CD4-positive, alpha-beta T cell treated with Interferon gamma for 1 hour (primary cell): Measurements from ENCODE around the gene ANP32A.
"Not testable (repeated sequence)": the region's sequence is repeated elsewhere in the genome, so short reads cannot be mapped to it uniquely, and the experiment has no call there.

Experiments used
- DNase-seq: peaks from one replicate; pipeline ENCODE4 v3.0.0-alpha.2; 2020

The ANP32A gene

DNA sequence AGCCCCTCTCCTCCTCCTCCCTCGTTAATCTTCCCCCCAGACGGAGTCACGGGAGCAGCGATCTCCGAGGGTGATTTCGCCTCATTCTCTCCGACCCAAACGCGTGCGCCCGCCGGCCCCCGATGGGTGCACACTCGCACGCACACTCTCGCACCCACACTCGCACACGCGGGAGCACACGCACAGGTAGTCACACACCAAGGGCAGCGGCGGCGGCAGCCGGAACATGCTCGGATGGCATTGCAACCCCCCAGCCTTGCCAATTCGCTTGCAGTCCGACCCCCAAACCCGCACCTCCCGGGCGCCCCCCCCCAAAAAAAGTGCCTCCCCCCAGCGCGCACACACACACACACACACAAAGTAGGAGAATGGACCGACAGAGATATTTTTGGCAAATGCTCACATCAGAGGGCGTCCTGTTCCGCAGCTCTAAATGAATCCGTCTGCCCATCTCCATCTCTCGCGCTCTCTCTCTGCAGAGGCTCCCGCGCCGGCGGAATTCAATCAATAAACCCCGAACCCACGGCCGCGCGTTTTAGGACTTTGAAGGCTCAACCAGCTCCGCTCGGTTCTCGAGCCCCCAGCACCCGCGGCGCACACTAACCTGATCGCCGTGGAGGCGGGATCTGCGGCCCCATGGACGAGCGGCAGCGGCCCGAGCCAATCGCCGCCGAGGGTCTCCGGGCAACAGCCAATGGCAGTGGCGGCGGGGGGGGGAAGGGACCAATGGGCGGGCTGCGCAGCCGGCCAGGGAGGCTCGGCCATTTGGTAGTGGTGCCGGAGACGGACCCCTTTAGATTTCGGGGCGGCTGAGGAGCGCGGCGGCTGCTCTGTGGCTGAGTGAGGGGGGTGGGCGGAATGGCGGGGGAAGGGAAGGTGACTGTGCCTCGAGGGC, at the start of gene ANP32A:
TSS of gene ANP32A (minus strand) at position 601 of the 895 bp plus-strand sequence. CDS start at position 457, 144 bp downstream.
- peak; percentile 95 for DNase-seq

DNA sequence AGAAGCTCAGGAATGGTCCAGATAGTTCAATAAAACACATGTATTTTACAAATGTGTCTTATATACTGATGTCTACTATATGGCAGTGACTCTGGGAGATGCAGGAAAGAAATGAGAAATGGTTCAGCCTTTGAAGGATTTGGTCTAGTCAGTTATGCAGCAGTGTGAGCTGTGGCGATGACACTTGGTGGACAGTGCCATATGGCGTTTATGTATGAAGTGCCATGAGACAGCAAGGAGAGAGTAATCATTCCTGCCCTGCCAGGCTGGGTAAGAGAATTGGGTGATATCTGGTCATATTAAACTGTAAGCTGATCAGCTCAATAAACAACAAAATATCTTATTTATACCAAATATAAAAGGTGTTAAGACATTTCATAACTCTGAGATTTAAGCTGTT, 47.6 kb upstream of the ANP32A start:
- DNase-seq: no peak

DNA sequence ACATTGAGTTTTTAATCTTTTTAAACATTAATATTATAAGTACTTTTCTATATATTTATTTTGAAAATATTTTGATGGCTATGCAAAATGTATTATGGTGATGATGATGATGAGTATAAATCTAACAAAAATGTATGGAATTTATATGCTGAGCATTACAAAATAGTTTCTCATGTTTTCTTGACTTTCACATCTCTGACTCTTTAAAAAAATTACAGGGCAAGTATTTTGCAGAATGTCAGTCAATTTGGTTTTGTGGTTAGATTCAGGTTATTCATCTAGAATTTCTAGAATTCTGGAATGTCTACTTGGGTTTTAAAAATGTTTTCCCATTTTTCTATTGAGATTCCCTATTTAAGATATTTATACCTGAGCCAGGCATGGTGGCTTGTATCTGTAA, 41.7 kb upstream of the ANP32A start:
- DNase-seq: no peak

DNA sequence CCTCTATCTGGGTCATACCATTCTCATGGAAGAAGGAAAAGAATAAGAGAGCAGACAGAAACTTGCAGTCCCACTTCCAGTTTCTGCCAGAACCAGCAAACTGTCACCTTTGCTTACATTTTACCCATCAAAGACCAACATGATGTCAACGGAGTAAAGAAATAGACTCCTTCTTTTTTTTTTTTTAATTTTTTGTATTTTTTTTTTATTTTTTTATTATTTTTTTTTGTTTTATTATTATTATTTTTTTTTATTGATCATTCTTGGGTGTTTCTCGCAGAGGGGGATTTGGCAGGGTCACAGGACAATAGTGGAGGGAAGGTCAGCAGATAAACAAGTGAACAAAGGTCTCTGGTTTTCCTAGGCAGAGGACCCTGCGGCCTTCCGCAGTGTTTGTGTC, 38.0 kb upstream of the ANP32A start:
- DNase-seq: not testable (repeated sequence)

DNA sequence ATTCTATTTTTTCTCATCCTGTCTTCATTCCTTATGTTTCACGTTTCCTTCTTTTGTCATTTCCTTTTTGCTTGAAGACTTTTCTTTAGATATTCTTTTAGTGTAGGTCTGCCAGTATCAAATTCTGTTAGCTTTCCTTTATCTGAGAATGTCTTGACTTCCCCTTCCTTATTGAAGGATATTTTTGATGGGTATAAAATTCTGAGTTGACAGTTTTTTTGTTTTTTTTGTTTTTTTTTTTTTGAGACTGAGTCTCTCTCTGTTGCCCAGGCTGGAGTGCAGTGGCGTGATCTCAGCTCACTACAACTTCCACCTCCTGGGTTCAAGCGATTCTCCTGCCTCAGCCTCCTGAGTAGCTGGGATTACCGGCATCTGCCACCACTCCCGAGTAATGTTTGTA, 36.7 kb upstream of the ANP32A start:
- DNase-seq: not testable (repeated sequence)

DNA sequence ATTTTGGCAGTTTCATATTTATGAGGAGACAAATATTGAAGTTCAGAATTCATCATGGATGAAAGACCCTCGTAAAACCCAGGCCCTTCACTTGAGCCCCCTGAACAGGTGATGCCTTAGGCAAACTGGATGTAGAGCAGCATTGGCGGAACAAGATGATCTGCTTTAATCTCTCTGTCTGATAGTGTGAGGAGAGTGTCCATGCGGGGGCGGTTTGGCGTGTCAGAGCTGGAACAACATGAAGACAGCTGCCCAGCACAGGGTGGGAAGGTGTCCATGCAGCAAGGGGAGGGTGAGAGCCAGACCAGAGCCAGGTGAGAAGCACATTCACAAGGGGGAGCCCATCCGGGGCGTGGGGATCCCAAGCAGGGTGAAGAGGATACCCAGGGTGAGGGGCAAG, 31.8 kb upstream of the ANP32A start:
- no peak for DNase-seq

DNA sequence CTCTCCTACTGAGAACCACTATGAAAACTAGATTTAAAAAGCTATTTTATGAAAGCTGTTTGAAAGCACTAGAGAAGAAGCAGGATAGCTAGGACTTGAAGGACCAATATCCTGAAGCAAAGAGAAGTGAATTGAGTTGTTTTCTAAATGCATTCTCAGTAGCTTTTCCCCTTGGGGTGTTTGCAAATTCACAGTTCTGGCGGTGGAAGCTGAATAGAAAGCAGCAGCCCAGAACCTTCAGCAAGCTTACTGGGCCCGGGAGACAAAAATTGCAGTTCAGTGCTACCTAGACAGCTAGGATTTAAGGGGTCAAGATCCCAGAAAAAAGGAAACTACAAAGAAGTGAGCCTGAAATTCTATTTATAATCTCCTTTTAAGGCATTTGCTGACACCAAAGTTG, 31.3 kb upstream of the ANP32A start:
- DNase-seq: no peak

DNA sequence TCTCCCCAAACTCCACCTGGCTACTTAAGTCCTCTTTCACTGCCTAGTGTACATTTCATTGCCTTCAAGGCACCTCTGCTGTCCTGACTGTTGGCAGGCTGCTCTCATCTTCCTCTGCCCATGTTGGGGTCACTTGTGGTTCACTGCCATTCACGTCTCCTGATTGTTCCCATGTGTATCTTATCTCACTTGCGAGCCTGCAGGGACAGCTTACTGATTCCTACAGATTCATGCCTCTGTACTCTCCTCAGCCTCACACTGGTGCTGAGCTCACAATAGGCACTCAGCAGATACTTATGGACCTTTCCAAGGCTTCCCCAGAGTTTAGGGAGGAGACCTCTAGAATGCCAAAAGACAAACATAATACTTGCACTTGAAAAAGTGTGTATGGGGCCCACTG, 28.8 kb upstream of the ANP32A start:
- DNase-seq: no peak

DNA sequence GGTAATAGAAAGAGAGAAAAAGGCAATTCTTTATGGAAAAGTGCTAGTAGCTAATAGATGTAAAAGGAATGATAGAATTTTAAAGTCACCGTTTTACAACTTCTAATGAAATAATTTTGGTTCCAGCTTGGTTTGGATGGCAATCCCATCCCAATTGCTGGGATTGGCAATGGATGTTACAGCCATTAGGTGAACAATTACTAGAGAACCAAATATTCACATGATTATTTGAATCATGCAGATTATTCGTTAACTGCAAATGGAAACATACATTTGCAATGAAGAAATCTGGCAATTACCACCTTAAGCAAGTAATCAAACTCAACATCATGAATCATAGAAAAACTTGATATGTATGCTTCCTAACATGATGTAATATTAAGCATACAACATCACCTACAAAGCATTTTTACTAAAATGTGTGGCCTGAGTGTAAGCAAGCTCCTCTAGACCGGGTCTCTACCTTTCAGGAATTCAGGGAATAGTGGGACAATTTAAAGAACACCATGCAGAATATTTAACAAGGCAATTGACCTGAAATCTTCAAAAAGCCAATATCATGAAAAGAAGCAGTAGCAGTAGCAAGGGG, 26.2 kb upstream of the ANP32A start:
- no peak for DNase-seq

DNA sequence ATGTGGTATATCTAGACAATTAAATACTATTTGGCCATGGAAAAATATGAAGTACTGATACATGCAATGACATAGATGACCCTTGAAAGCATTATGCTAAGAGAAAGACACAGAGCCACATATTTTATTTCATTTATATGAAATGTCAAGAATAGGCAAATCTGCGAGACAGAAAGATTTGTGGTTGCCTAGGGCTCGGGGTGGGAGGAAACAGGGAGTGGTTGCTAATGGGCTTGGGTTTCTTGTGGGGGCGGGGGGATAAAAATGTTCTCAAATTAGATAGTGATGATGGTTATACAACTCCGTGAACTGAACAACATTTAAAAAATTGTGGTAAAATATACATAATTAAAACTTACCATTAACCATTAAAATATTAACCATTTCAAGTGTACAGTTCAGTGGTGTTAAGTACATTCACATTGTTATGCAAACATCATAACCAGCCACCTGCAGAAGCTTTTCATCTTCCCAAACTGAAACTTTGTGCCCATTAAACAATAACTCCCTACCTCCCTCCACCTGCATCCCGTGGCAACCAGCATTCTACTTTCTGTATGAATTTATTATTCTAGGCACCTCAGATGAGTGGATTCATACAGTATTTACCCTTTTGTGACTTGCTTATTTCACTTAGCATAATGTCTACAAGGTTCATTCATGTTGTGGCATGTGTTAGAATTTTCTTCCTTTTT, 24.3 kb upstream of the ANP32A start:
- no peak for DNase-seq

DNA sequence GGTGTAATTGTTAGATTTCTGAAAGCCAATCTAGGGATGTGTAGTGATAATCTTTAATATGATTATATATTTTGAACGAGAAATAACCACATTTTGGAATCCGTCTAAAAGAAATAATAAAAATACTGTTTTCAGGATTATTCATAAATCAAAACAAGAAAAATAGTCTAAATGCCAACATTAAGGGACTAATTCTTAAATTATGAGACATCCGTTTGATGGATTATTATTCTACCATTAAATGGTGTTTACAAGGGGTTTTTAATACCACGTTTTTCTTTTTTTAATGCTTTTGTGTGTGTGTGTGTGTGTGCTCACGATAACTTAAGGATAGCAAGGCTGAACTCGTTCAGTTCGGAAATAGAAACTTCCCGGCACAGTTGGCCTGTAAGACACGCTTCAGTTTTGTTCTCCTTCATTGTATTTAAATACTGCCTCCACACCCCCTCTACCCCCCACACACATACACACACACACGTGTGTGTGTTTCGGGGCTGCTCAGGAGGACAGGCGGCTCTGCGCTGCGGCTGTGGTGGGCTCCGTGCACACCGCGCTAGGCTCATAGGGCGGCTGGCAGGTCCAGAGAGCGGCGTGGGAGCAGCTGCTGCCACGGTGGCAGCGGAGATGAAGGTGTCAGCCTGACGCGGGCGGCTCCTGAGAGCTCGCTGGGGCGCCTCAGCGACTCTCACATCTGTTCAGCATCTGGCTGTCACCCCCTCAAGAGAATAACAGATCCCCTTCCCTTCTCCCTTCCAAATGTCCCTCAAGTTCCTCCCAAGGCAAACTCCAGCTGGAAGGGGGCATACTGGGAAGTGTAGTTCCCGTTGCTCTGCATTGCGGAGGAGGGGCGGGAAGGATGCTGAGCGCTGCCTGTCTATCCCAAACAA, 23.0 kb upstream of the ANP32A start:
- DNase-seq: peak; percentile 11

DNA sequence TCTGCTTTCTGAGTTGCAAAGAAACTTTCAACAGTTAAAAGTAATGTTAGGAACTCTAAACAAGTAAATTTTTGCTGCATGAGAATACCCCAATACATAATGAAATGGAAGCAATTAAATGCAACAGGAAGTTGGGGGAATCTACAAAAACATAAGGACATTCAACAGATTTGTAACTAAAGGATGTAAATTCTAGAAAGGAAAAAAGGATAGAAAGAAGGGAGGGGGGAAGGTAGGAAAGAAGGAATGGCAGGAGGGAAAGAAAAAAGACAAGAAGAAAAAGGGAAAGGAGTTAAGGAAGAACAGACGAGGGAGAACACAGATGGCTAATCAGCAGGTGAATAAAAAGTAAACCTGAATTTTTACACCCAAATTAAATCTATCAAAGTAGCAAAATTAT, 22.3 kb upstream of the ANP32A start:
- no peak for DNase-seq

DNA sequence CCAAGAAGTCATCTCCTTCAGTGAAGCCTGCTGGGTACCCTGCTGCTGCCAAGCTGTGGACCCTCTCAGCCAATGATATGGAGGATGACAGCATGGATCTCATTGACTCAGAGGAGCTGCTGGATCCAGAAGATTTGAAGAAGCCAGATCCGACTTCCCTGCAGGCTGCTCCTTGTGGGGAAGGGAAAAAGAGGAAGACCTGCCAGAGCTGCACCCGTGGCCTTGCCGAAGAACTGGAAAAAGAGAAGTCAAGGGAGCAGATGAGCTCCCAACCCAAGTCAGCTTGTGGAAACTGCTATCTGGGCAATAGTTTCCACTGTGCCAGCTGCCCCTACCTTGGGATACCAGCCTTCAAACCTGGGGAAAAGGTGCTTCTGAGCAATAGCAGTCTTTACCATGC, 13.7 kb upstream of the ANP32A start:
- DNase-seq: peak; percentile 15

DNA sequence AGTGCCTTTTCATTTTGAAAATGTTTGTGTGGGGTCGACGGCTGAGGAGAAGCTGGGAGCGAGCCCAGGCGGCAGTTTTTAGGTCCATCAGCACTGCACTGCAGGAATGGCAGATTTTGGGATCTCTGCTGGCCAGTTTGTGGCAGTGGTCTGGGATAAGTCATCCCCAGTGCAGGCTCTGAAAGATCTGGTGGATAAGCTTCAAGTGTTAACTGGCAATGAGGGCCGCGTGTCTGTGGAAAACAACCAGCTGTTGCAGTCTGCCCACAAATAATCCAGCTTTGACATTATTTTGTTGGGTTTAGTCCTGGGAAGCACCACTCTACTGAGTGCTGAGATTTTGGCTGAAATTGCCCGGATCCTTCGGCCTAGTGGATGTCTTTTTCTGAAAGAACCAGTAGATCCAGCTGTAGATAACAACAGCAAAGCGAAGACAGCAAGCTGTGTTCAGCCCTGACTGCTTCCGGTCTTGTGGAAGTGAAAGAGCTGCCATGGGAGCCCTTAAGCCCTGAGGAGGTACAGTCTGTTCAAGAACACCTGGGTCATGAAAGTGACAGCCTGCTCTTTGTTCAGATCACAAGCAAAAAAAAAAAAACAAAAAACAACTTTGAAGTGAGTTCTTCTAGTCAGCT, 13.1 kb upstream of the ANP32A start:
- peak; percentile 27 for DNase-seq

DNA sequence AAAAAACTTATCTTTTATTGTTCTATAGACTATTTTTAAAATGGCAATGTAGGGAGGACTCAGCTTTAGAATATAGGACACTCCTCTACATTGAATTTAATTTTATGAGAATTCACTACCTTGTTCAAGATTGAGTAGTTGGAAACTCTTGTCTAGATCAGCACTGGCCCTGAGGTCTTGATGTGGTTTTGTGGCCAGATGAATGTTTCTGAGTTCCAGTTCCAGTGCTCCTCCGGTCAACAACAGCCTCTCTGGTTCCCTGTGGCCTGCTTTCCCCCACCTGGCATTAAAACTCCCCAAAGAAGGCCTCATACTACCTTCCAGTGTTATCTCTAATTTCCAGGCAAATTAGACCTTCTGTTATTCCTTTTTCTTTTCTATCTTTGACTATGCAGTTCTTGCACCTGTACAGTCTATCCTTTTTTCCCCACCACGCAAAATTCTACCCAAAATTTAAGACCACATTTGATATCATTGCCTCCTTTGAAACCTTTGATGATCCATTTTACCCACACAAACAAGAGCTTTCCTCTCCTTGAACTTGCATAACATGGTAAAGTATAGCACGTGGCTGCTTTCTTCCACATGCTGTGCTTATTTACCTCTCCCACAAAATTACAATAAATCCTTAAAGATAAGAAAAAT, 9.6 kb upstream of the ANP32A start:
- DNase-seq: no peak

DNA sequence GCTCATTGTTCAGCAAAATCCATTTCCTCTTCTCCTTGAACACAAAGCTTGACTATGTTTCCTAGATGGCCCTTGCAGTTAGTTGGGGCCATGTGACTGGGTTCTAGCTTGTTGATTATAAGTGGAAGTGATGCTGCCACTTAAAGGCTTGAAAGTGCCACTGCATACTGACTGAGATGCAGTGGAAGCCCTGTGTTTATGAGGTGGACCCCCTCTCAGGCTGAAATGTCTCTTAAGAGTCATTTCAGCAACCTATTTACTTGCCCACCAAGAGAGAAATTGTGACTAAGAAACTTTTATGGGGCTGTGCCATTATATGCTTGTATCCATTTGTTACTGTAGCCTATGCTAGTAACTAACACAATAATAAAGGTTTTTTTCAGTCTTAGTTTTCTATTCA, 8.4 kb upstream of the ANP32A start:
- peak; percentile 29 for DNase-seq

DNA sequence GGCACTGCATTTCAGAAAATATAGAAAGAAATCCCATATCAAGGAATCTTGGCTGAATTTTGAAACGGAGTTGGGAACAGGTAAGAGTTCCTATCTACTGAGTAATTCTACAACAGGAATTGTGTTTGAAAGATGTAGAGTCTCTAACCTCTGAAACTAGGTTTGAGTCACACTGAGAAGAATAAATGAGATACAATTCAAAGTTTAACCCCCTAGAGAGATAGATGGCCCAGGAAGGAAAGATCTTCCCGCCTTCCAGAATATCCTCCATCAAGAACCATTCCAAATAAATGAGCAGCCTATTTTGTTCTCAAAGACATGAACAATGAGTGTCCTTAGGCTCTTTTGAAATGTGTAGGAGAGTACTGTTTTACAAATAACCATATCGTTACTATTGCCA, 2.9 kb upstream of the ANP32A start:
- no peak for DNase-seq

DNA sequence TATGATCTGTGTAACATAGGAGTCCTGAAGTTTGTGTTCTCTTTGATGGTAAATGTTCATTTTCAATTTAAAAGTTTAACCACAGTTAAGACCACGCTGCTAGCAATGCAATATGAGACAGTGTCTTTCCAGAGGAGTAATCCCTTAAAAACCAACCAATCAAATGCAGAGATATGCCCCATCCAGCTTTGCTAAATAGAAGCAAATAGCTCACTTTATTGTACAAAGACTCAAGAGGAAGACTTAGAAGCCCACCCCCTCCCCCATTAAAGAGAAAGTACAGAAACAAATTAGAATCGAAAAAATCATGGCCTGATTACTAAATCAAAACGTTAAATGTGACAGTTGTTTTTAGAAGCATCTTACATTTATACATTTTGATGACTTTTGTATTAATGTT, 2.1 kb upstream of the ANP32A start:
- DNase-seq: no peak

DNA sequence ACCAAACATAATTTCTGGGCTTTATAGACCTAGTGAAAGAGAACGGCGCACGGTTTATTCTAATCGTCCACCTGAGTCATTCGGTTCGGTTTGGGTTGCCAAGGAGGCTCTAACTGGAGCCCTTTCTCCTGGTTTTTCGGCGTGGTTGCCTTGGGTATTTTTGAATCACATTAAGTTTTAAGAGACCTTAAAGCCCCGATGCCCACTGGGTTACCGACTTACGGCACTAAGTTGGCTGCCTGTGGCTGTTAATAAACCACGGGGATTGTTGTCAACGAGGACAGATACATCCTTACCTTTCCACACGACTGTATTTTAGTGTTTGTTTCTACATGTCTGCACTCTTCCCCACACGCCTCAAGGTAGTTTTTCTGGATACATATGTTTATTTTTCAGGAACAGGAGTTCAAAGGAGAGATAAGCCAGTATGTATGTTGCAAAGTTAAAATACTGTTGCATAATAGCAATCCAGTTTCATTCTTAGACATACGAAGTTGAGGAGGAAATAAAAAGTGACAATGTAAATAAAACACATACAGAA, 1.2 kb upstream of the ANP32A start:
- DNase-seq: no peak

DNA sequence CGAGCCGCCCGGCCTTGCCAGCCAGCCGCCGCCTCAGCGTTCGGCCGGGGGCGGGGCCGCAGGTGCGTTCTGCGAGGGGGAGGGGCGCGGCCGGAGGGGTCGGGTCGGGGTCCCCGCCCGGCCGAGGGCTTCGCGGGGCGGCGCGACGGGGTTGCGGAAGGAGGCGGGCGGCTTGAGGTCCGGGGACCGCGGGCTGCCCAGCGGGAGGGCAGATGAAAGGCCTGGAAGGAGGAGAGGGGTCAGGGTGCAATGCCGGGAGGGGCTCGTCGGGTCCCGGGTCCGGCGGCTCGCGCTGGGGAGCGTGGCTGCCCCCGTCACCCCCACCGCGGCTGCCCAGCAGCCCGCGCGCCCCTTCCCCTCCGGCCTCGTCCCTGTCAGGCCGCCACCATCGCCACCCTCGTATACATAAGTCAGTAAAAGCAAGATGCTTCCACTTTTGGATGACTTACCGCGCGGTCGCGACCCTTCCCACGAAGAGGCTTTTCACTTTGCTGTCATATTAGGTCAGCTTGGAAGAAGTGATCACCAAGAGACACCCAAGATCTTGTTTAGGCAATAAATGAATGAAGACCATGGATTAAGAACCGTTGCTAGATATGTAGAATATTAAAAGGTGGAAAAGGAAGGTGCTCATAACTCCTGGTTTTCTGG, 620 bp upstream of the ANP32A start:
- no peak for DNase-seq
